Effector memory CD8-positive, alpha-beta T cell (primary cell): ENCODE results near the gene FTO.

ENCODE experiments used
- ATAC-seq: fragments of 150-1000 bp; cut with Tn5 transposase; replicated peaks from 2 replicates; pipeline ENCODE4 v1.10.0; 2021; ENCODE audit warnings: mild to moderate bottlenecking, moderate library complexity
- DNase-seq, 3 experiments: peaks; one replicate each; pipeline ENCODE4 v3.0.0; 2021
- H3K27ac Mint-ChIP-seq, 2 donors: one replicate each; pipeline ENCODE4 v1.8.0; 2022; ENCODE audit warnings: mild to moderate bottlenecking in 2 of 2, mixed read lengths in 2 of 2, moderate library complexity in 2 of 2
- H3K27me3 Mint-ChIP-seq, 2 donors: one replicate each; pipeline ENCODE4 v1.8.0; 2022; ENCODE audit warnings: mixed read lengths in 2 of 2
- H3K36me3 Mint-ChIP-seq: one replicate; pipeline ENCODE4 v1.8.0; 2022; ENCODE audit warnings: mild to moderate bottlenecking, moderate library complexity, mixed read lengths; ENCODE audit not compliant: insufficient read depth
- H3K4me1 Mint-ChIP-seq, 2 donors: one replicate each; pipeline ENCODE4 v1.8.0; 2022; ENCODE audit warnings: low read depth in 2 of 2, mixed read lengths in 2 of 2
- H3K4me3 Mint-ChIP-seq, 2 donors: one replicate each; pipeline ENCODE4 v1.8.0; 2022; ENCODE audit warnings: mild to moderate bottlenecking in 2 of 2, mixed read lengths in 2 of 2, moderate library complexity in 2 of 2
- H3K9me3 Mint-ChIP-seq, 2 donors: one replicate each; pipeline ENCODE4 v1.8.0; 2022; ENCODE audit warnings: mixed read lengths in 2 of 2

FTO gene

GRCh38 chr16:53967572-53967971 is 263.6 kb downstream of the FTO start:
- no peak for ATAC-seq
- peaks cover 2 to 6% of the 10 kb centered on the region in 2 donors for H3K4me1 Mint-ChIP-seq
- no peaks in the 10 kb centered on the region for H3K27me3 Mint-ChIP-seq
- DNase-seq, result no peak
- no peak overlapping the region for H3K27ac Mint-ChIP-seq
- H3K4me3 Mint-ChIP-seq, result no peak overlapping the region
- peaks cover 3% of the 10 kb centered on the region for H3K36me3 Mint-ChIP-seq
- no peaks in the 10 kb centered on the region for H3K9me3 Mint-ChIP-seq

GRCh38 chr16:53968454-53968853 is 264.5 kb downstream of the FTO start:
- H3K9me3 Mint-ChIP-seq, result no peaks in the 10 kb centered on the region
- ATAC-seq, result no peak
- peak overlapping the region in 1 of 2 donors; percentile 49 for H3K27ac Mint-ChIP-seq
- peaks cover under 1 to 2% of the 10 kb centered on the region in 2 donors for H3K4me1 Mint-ChIP-seq
- DNase-seq, result no peak
- H3K4me3 Mint-ChIP-seq, result no peak overlapping the region
- H3K36me3 Mint-ChIP-seq, result peaks cover 3% of the 10 kb centered on the region
- H3K27me3 Mint-ChIP-seq, result no peaks in the 10 kb centered on the region

- no peak overlapping the region for H3K4me3 Mint-ChIP-seq
- H3K27me3 Mint-ChIP-seq, result no peaks in the 10 kb centered on the region
- H3K36me3 Mint-ChIP-seq, result peaks cover 3% of the 10 kb centered on the region
- ATAC-seq (no peak), DNase-seq (no peak)
- peak overlapping the region in 1 of 2 donors; percentile 49 for H3K27ac Mint-ChIP-seq
- H3K9me3 Mint-ChIP-seq, result no peaks in the 10 kb centered on the region
- no peaks in the 10 kb centered on the region for H3K4me1 Mint-ChIP-seq
Observed at GRCh38 chr16:53968896-53969295, 264.9 kb downstream of the FTO start.

- Mint-ChIP-seq H3K4me3 (no peak overlapping the region), H3K4me1 (no peaks in the 10 kb centered on the region), H3K9me3 (no peaks in the 10 kb centered on the region), H3K27me3 (no peaks in the 10 kb centered on the region), H3K27ac (no peak overlapping the region), H3K36me3 (peaks cover 3% of the 10 kb centered on the region)
- ATAC-seq (no peak), DNase-seq (no peak)
Observed at GRCh38 chr16:53971616-53972015, 267.7 kb downstream of the FTO start.

- no peaks in the 10 kb centered on the region for H3K9me3 Mint-ChIP-seq
- no peaks in the 10 kb centered on the region for H3K4me1 Mint-ChIP-seq
- DNase-seq (no peak), ATAC-seq (no peak)
- H3K27me3 Mint-ChIP-seq, result no peaks in the 10 kb centered on the region
- no peak overlapping the region for H3K27ac Mint-ChIP-seq
- H3K4me3 Mint-ChIP-seq, result no peak overlapping the region
- H3K36me3 Mint-ChIP-seq, result peaks cover 3% of the 10 kb centered on the region
Observed at GRCh38 chr16:53973021-53973420, 269.1 kb downstream of the FTO start.

GRCh38 chr16:53974484-53975080 is 270.6 kb downstream of the FTO start:
- ATAC-seq (no peak), DNase-seq (no peak)
- Mint-ChIP-seq H3K27ac (no peak overlapping the region), H3K27me3 (no peaks in the 10 kb centered on the region), H3K4me1 (no peaks in the 10 kb centered on the region), H3K4me3 (no peak overlapping the region), H3K9me3 (no peaks in the 10 kb centered on the region), H3K36me3 (peaks cover 3% of the 10 kb centered on the region)

GRCh38 chr16:53980675-53981074 is 276.7 kb downstream of the FTO start:
- H3K4me1 Mint-ChIP-seq, result no peaks in the 10 kb centered on the region
- H3K27ac Mint-ChIP-seq, result no peak overlapping the region
- ATAC-seq (no peak), DNase-seq (no peak)
- H3K9me3 Mint-ChIP-seq, result no peaks in the 10 kb centered on the region
- peaks cover 3% of the 10 kb centered on the region for H3K36me3 Mint-ChIP-seq
- H3K27me3 Mint-ChIP-seq, result no peaks in the 10 kb centered on the region
- no peak overlapping the region for H3K4me3 Mint-ChIP-seq

GRCh38 chr16:53982631-53983042 is 278.7 kb downstream of the FTO start:
- DNase-seq (no peak), ATAC-seq (no peak)
- no peaks in the 10 kb centered on the region for H3K4me1 Mint-ChIP-seq
- H3K9me3 Mint-ChIP-seq, result no peaks in the 10 kb centered on the region
- peaks cover 6% of the 10 kb centered on the region for H3K36me3 Mint-ChIP-seq
- H3K4me3 Mint-ChIP-seq, result no peak overlapping the region
- H3K27ac Mint-ChIP-seq, result no peak overlapping the region
- no peaks in the 10 kb centered on the region for H3K27me3 Mint-ChIP-seq

GRCh38 chr16:53984936-53985335 is 281.0 kb downstream of the FTO start:
- ATAC-seq, result no peak
- no peak for DNase-seq
- Mint-ChIP-seq H3K4me3 (no peak overlapping the region), H3K27me3 (no peaks in the 10 kb centered on the region), H3K27ac (no peak overlapping the region), H3K4me1 (peaks cover 0 to 2% of the 10 kb centered on the region in 2 donors), H3K9me3 (no peaks in the 10 kb centered on the region), H3K36me3 (peaks cover 9% of the 10 kb centered on the region)

- Mint-ChIP-seq H3K27ac (no peak overlapping the region), H3K4me3 (no peak overlapping the region), H3K36me3 (peaks cover 6% of the 10 kb centered on the region), H3K27me3 (no peaks in the 10 kb centered on the region), H3K9me3 (no peaks in the 10 kb centered on the region), H3K4me1 (peaks cover 1 to 3% of the 10 kb centered on the region in 2 donors)
- no peak for ATAC-seq
- DNase-seq, result no peak
Observed at GRCh38 chr16:53985861-53986260, 281.9 kb downstream of the FTO start.

- H3K36me3 Mint-ChIP-seq, result peaks cover 6% of the 10 kb centered on the region
- H3K9me3 Mint-ChIP-seq, result no peaks in the 10 kb centered on the region
- H3K4me1 Mint-ChIP-seq, result peaks cover 5 to 6% of the 10 kb centered on the region in 2 donors
- H3K27me3 Mint-ChIP-seq, result no peaks in the 10 kb centered on the region
- no peak overlapping the region for H3K4me3 Mint-ChIP-seq
- no peak for ATAC-seq
- H3K27ac Mint-ChIP-seq, result no peak overlapping the region
- DNase-seq, result no peak
Observed at GRCh38 chr16:53986793-53987192, 282.8 kb downstream of the FTO start.

- H3K36me3 Mint-ChIP-seq, result peaks cover 6% of the 10 kb centered on the region
- H3K4me1 Mint-ChIP-seq, result peaks cover 5 to 9% of the 10 kb centered on the region in 2 donors
- no peak overlapping the region for H3K4me3 Mint-ChIP-seq
- no peaks in the 10 kb centered on the region for H3K27me3 Mint-ChIP-seq
- no peak overlapping the region for H3K27ac Mint-ChIP-seq
- DNase-seq (no peak), ATAC-seq (no peak)
- no peaks in the 10 kb centered on the region for H3K9me3 Mint-ChIP-seq
Observed at GRCh38 chr16:53988136-53988535, 284.2 kb downstream of the FTO start.

- DNase-seq, result no peak
- Mint-ChIP-seq H3K27ac (no peak overlapping the region), H3K9me3 (no peaks in the 10 kb centered on the region), H3K36me3 (peaks cover 6% of the 10 kb centered on the region), H3K4me1 (peaks cover 5 to 9% of the 10 kb centered on the region in 2 donors), H3K27me3 (no peaks in the 10 kb centered on the region), H3K4me3 (no peak overlapping the region)
- no peak for ATAC-seq
Observed at GRCh38 chr16:53989597-53989996, 285.6 kb downstream of the FTO start.

GRCh38 chr16:53991754-53992378 is 287.9 kb downstream of the FTO start:
- H3K36me3 Mint-ChIP-seq, result peaks cover 6% of the 10 kb centered on the region
- no peak for DNase-seq
- peak overlapping the region; percentile 20 for H3K27ac Mint-ChIP-seq
- H3K4me3 Mint-ChIP-seq, result no peak overlapping the region
- no peaks in the 10 kb centered on the region for H3K9me3 Mint-ChIP-seq
- H3K27me3 Mint-ChIP-seq, result no peaks in the 10 kb centered on the region
- no peak for ATAC-seq
- H3K4me1 Mint-ChIP-seq, result peaks cover 9 to 11% of the 10 kb centered on the region in 2 donors
